Endodermal cell (in vitro differentiated cells): Measurements from ENCODE around the gene YIF1A. TPM values are rescaled to one million over a fixed set of nuclear protein-coding genes. Genes with fewer than 3 reads are reported as not detected.

Source experiments
- DNase-seq: peaks from one replicate; pipeline ENCODE4 v3.0.0-alpha.2; 2017
- H3K27ac ChIP-seq: 2 replicates; pipeline ENCODE4 v1.5.1; 2013; ENCODE audit warnings: mild to moderate bottlenecking, low read depth, low read length, moderate library complexity
- H3K27me3 ChIP-seq: 2 replicates; pipeline ENCODE4 v1.6.1; 2013; ENCODE audit warnings: mild to moderate bottlenecking, low read length, moderate library complexity; ENCODE audit not compliant: insufficient read depth, control insufficient read depth, poor library complexity, severe bottlenecking
- H3K36me3 ChIP-seq: 2 replicates; pipeline ENCODE4 v1.7.0; 2013; ENCODE audit warnings: mild to moderate bottlenecking, low read length, moderate library complexity; ENCODE audit not compliant: control insufficient read depth, insufficient read depth
- H3K4me1 ChIP-seq: one replicate; pipeline ENCODE4 v1.7.0; 2013; ENCODE audit warnings: low read length; ENCODE audit not compliant: control insufficient read depth, insufficient read depth
- H3K4me3 ChIP-seq: 2 replicates; pipeline ENCODE4 v1.5.1; 2013; ENCODE audit warnings: mild to moderate bottlenecking, low read length, moderate library complexity
- H3K9ac ChIP-seq: 2 replicates; pipeline ENCODE4 v1.6.1; 2013; ENCODE audit warnings: mild to moderate bottlenecking, low read length, moderate library complexity; ENCODE audit not compliant: poor library complexity, severe bottlenecking; ENCODE audit errors: extremely low read depth
- H3K9me3 ChIP-seq: 2 replicates; pipeline ENCODE4 v1.6.1; 2013; ENCODE audit warnings: mild to moderate bottlenecking, low read length, moderate library complexity; ENCODE audit not compliant: control insufficient read depth
- H3K27ac Mint-ChIP-seq: 2 replicates; pipeline ENCODE4 v1.8.0; 2020; ENCODE audit warnings: mixed read lengths
- H3K27me3 Mint-ChIP-seq: 2 replicates; pipeline ENCODE4 v1.8.0; 2021; ENCODE audit warnings: mild to moderate bottlenecking, mixed read lengths; ENCODE audit not compliant: insufficient read depth
- H3K36me3 Mint-ChIP-seq: 2 replicates; pipeline ENCODE4 v1.8.0; 2020; ENCODE audit warnings: low read depth, mixed read lengths
- H3K4me1 Mint-ChIP-seq: 2 replicates; pipeline ENCODE4 v1.8.0; 2020; ENCODE audit warnings: mixed read lengths
- H3K4me3 Mint-ChIP-seq: 2 replicates; pipeline ENCODE4 v1.8.0; 2020; ENCODE audit warnings: mild to moderate bottlenecking, moderate library complexity, mixed read lengths
- H3K9me3 Mint-ChIP-seq: 2 replicates; pipeline ENCODE4 v1.8.0; 2020; ENCODE audit warnings: mild to moderate bottlenecking, mixed read lengths
- CTCF ChIP-seq: fragments of 200-600 bp; sonication (generic); conservative IDR thresholded peaks from 2 replicates; pipeline ENCODE4 v1.5.0; 2021; ENCODE audit warnings: antibody characterized with exemption, mild to moderate bottlenecking
- WGBS, 2 experiments: methylation state at CpG; one replicate each; pipeline versions ENCODE4 v1.1.5 to v1.1.7; 2013; ENCODE audit warnings: missing lambda C conversion rate in 2 of 2, mixed read lengths in 1 of 2; ENCODE audit not compliant: insufficient coverage in 1 of 2, insufficient read length in 1 of 2; 5-methylcytosine and 5-hydroxymethylcytosine counted together
- total RNA-seq, 2 donors: library from RNA; stranded (reverse); fragmentation: NEBNext Ultra II Directional in 1 of 2; extraction: Animal tissue kit (Norgen Biotek cat#: 25700) in 1 of 2; gene quantifications; 2 replicates in 1 of 2; 3 replicates in 1 of 2; pipeline ENCODE4 v1.2.1, GENCODE V29; 2021

Gene YIF1A
- total RNA-seq, 2 donors from 2014 or later = 70.6 to 80.1 TPM

GRCh38 chr11:66240781-66241136 lies 48.2 kb downstream of the YIF1A start:
- Mint-ChIP-seq H3K9me3 (no peaks in the 10 kb centered on the region), H3K4me1 (no peaks in the 10 kb centered on the region), H3K36me3 (peaks cover 41% of the 10 kb centered on the region), H3K27ac (no peak overlapping the region), H3K27me3 (no peaks in the 10 kb centered on the region), H3K4me3 (no peak overlapping the region)
- no peak for DNase-seq
- Histone ChIP-seq H3K4me3 (no peak overlapping the region), H3K4me1 (no peaks in the 10 kb centered on the region), H3K27me3 (no peaks in the 10 kb centered on the region), H3K9me3 (no peaks in the 10 kb centered on the region), H3K9ac (no peak overlapping the region), H3K27ac (no peak overlapping the region), H3K36me3 (peaks cover 38% of the 10 kb centered on the region)
- WGBS, 2 experiments = 90 to 91% methylated on average over 2 to 7 of the region's 9 CpGs
- no peak for TF ChIP-seq CTCF

GRCh38 chr11:66239998-66240780 lies 48.8 kb downstream of the YIF1A start:
- Histone ChIP-seq H3K9ac (no peak overlapping the region), H3K4me3 (no peak overlapping the region), H3K27me3 (no peaks in the 10 kb centered on the region), H3K4me1 (no peaks in the 10 kb centered on the region), H3K9me3 (no peaks in the 10 kb centered on the region), H3K36me3 (peaks cover 38% of the 10 kb centered on the region), H3K27ac (no peak overlapping the region)
- 92 to 98% methylated on average over 10 to 24 of the region's 25 CpGs for WGBS, 2 experiments
- no peaks in the 10 kb centered on the region for H3K9me3 Mint-ChIP-seq
- peak; percentile 61 for DNase-seq
- H3K36me3 Mint-ChIP-seq = peaks cover 46% of the 10 kb centered on the region
- H3K4me1 Mint-ChIP-seq = no peaks in the 10 kb centered on the region
- peak overlapping the region; percentile 44 for H3K27ac Mint-ChIP-seq
- TF ChIP-seq CTCF = no peak
- no peak overlapping the region for H3K4me3 Mint-ChIP-seq
- no peaks in the 10 kb centered on the region for H3K27me3 Mint-ChIP-seq

GRCh38 chr11:66239511-66239910 lies 49.4 kb downstream of the YIF1A start:
- H3K4me3 Mint-ChIP-seq = no peak overlapping the region
- H3K27ac ChIP-seq = no peak overlapping the region
- peak overlapping the region; percentile 44 for H3K27ac Mint-ChIP-seq
- 94 to 100% methylated on average over 2 to 3 of the region's 3 CpGs for WGBS, 2 experiments
- H3K36me3 Mint-ChIP-seq = peaks cover 46% of the 10 kb centered on the region
- no peak for TF ChIP-seq CTCF
- no peaks in the 10 kb centered on the region for H3K4me1 ChIP-seq
- H3K27me3 Mint-ChIP-seq = no peaks in the 10 kb centered on the region
- no peak overlapping the region for H3K9ac ChIP-seq
- no peaks in the 10 kb centered on the region for H3K9me3 ChIP-seq
- H3K4me1 Mint-ChIP-seq = no peaks in the 10 kb centered on the region
- no peaks in the 10 kb centered on the region for H3K27me3 ChIP-seq
- H3K9me3 Mint-ChIP-seq = no peaks in the 10 kb centered on the region
- H3K4me3 ChIP-seq = no peak overlapping the region
- H3K36me3 ChIP-seq = peaks cover 39% of the 10 kb centered on the region
- DNase-seq = no peak
